Measurements from ENCODE around the gene IL24.

Gene IL24

GRCh38 chr1:206883876-206884275, 13.4 kb upstream of the IL24 start:
- TF ChIP-seq POLR2AphosphoS5 (IDR thresholded peaks at IDR 0.05; ENCODE audit: borderline replicate concordance, low read depth, low read length): no peak
- TF ChIP-seq FOXP2 (optimal IDR thresholded peaks at IDR 0.05; ENCODE audit: control extremely low read depth, extremely low read length, insufficient read depth): no peak
- TF ChIP-seq EZH2 (IDR thresholded peaks at IDR 0.05): no peak

GRCh38 chr1:206885341-206886060, 11.7 kb upstream of the IL24 start:
- TF ChIP-seq EZH2 (IDR thresholded peaks at IDR 0.05): no peak
- no peak for TF ChIP-seq FOXP2 (optimal IDR thresholded peaks at IDR 0.05; ENCODE audit: control extremely low read depth, extremely low read length, insufficient read depth)
- no peak for TF ChIP-seq POLR2AphosphoS5 (IDR thresholded peaks at IDR 0.05; ENCODE audit: borderline replicate concordance, low read depth, low read length)
- no peaks in the 10 kb centered on the region for H3K36me3 ChIP-seq (ENCODE audit: insufficient read depth, low read length)
- no peak overlapping the region for H3K27ac ChIP-seq
- H3K9me3 ChIP-seq (ENCODE audit: low read depth, low read length): no peaks in the 10 kb centered on the region
- DNase-seq (ENCODE audit: low read depth, low spot score): no peak
- H3K9ac ChIP-seq (ENCODE audit: insufficient read length): no peak overlapping the region
- H3K4me3 ChIP-seq: no peak overlapping the region

More at GRCh38 chr1:206883876-206884275, 13.4 kb upstream of the IL24 start:
- Histone ChIP-seq H3K36me3 (ENCODE audit: insufficient read depth, low read length) (no peaks in the 10 kb centered on the region), H3K27ac (no peak overlapping the region), H3K9ac (ENCODE audit: insufficient read length) (no peak overlapping the region), H3K4me3 (no peak overlapping the region), H3K9me3 (ENCODE audit: low read depth, low read length) (no peaks in the 10 kb centered on the region)
- no peak for DNase-seq (ENCODE audit: low read depth, low spot score)

- no peak for TF ChIP-seq FOXP2 (optimal IDR thresholded peaks at IDR 0.05; ENCODE audit: control extremely low read depth, extremely low read length, insufficient read depth)
- TF ChIP-seq POLR2AphosphoS5 (IDR thresholded peaks at IDR 0.05; ENCODE audit: borderline replicate concordance, low read depth, low read length): no peak
- no peak for TF ChIP-seq EZH2 (IDR thresholded peaks at IDR 0.05)
- Histone ChIP-seq H3K27ac (no peak overlapping the region), H3K4me3 (no peak overlapping the region), H3K36me3 (ENCODE audit: insufficient read depth, low read length) (no peaks in the 10 kb centered on the region), H3K9ac (ENCODE audit: insufficient read length) (no peak overlapping the region), H3K9me3 (ENCODE audit: low read depth, low read length) (no peaks in the 10 kb centered on the region)
- no peak for DNase-seq (ENCODE audit: low read depth, low spot score)
Measured at GRCh38 chr1:206886831-206887230, 10.4 kb upstream of the IL24 start.

GRCh38 chr1:206887701-206888100, 9.5 kb upstream of the IL24 start:
- H3K9ac ChIP-seq (ENCODE audit: insufficient read length): no peak overlapping the region
- TF ChIP-seq FOXP2 (optimal IDR thresholded peaks at IDR 0.05; ENCODE audit: control extremely low read depth, extremely low read length, insufficient read depth): no peak
- no peak for TF ChIP-seq POLR2AphosphoS5 (IDR thresholded peaks at IDR 0.05; ENCODE audit: borderline replicate concordance, low read depth, low read length)
- no peak overlapping the region for H3K4me3 ChIP-seq
- no peak overlapping the region for H3K27ac ChIP-seq
- DNase-seq (ENCODE audit: low read depth, low spot score): no peak
- no peaks in the 10 kb centered on the region for H3K36me3 ChIP-seq (ENCODE audit: insufficient read depth, low read length)
- no peaks in the 10 kb centered on the region for H3K9me3 ChIP-seq (ENCODE audit: low read depth, low read length)

- no peak for DNase-seq (ENCODE audit: low read depth, low spot score)
- Histone ChIP-seq H3K27ac (no peak overlapping the region), H3K9me3 (ENCODE audit: low read depth, low read length) (no peaks in the 10 kb centered on the region), H3K9ac (ENCODE audit: insufficient read length) (no peak overlapping the region), H3K36me3 (ENCODE audit: insufficient read depth, low read length) (no peaks in the 10 kb centered on the region), H3K4me3 (no peak overlapping the region)
- TF ChIP-seq EZH2 (IDR thresholded peaks at IDR 0.05) (no peak), FOXP2 (optimal IDR thresholded peaks at IDR 0.05; ENCODE audit: control extremely low read depth, extremely low read length, insufficient read depth) (no peak), POLR2AphosphoS5 (IDR thresholded peaks at IDR 0.05; ENCODE audit: borderline replicate concordance, low read depth, low read length) (no peak)
Measured at GRCh38 chr1:206890125-206891060, 6.8 kb upstream of the IL24 start.

GRCh38 chr1:206891412-206891811, 5.8 kb upstream of the IL24 start:
- Histone ChIP-seq H3K9ac (ENCODE audit: insufficient read length) (no peak overlapping the region), H3K27ac (no peak overlapping the region), H3K9me3 (ENCODE audit: low read depth, low read length) (no peaks in the 10 kb centered on the region), H3K4me3 (no peak overlapping the region), H3K36me3 (ENCODE audit: insufficient read depth, low read length) (no peaks in the 10 kb centered on the region)
- no peak for TF ChIP-seq EZH2 (IDR thresholded peaks at IDR 0.05)
- DNase-seq (ENCODE audit: low read depth, low spot score): no peak

- no peak overlapping the region for H3K27ac ChIP-seq
- DNase-seq (ENCODE audit: low read depth, low spot score): no peak
- no peak overlapping the region for H3K4me3 ChIP-seq
- no peaks in the 10 kb centered on the region for H3K9me3 ChIP-seq (ENCODE audit: low read depth, low read length)
- no peaks in the 10 kb centered on the region for H3K36me3 ChIP-seq (ENCODE audit: insufficient read depth, low read length)
- H3K9ac ChIP-seq (ENCODE audit: insufficient read length): no peak overlapping the region
- no peak for TF ChIP-seq EZH2 (IDR thresholded peaks at IDR 0.05)
- TF ChIP-seq FOXP2 (optimal IDR thresholded peaks at IDR 0.05; ENCODE audit: control extremely low read depth, extremely low read length, insufficient read depth): no peak
- no peak for TF ChIP-seq POLR2AphosphoS5 (IDR thresholded peaks at IDR 0.05; ENCODE audit: borderline replicate concordance, low read depth, low read length)
Measured at GRCh38 chr1:206892351-206892984, 4.8 kb upstream of the IL24 start.

GRCh38 chr1:206893380-206893779, 3.9 kb upstream of the IL24 start:
- no peak overlapping the region for H3K9ac ChIP-seq (ENCODE audit: insufficient read length)
- H3K4me3 ChIP-seq: no peak overlapping the region
- no peaks in the 10 kb centered on the region for H3K9me3 ChIP-seq (ENCODE audit: low read depth, low read length)
- TF ChIP-seq FOXP2 (optimal IDR thresholded peaks at IDR 0.05; ENCODE audit: control extremely low read depth, extremely low read length, insufficient read depth): peak; percentile 43
- no peak for TF ChIP-seq EZH2 (IDR thresholded peaks at IDR 0.05)
- H3K27ac ChIP-seq: no peak overlapping the region
- no peaks in the 10 kb centered on the region for H3K36me3 ChIP-seq (ENCODE audit: insufficient read depth, low read length)
- DNase-seq (ENCODE audit: low read depth, low spot score): no peak

Data from SK-N-MC (cell line).